Natural killer cell treated with Interleukin-12 subunit alpha and Interleukin-12 subunit beta and Interleukin-15 and Interleukin-18, amount 100 ng/mL, for 72 hours (primary cell): Measurements from ENCODE around the gene TRIM5. TPM values are rescaled to one million over a fixed set of nuclear protein-coding genes. Genes with fewer than 3 reads are reported as not detected.
"Not testable (repeated sequence)": the region's sequence is repeated elsewhere in the genome, so short reads cannot be mapped to it uniquely, and the experiment has no call there.

Experiments used
- ATAC-seq, 2 donors: fragments of 150-1000 bp; cut with Tn5 transposase in 1 of 2; sonication (Bioruptor Pico), chemical (Tn5 transposase) in 1 of 2; 2 replicates each; pipeline ENCODE4 v1.10.0; 2021
- DNase-seq: peaks from one replicate; pipeline ENCODE4 v3.0.0; 2022; ENCODE audit warnings: low spot score
- H3K27ac Mint-ChIP-seq, 2 donors: 1 replicate in 1 of 2; 2 replicates in 1 of 2; pipeline ENCODE4 v1.8.0; 2022; ENCODE audit warnings: mixed read lengths in 2 of 2, mild to moderate bottlenecking in 1 of 2, moderate library complexity in 1 of 2
- H3K27me3 Mint-ChIP-seq, 2 donors: 1 replicate in 1 of 2; 2 replicates in 1 of 2; pipeline ENCODE4 v1.8.0; 2022; ENCODE audit warnings: mixed read lengths in 2 of 2
- H3K36me3 Mint-ChIP-seq: one replicate; pipeline ENCODE4 v1.8.0; 2022; ENCODE audit warnings: mixed read lengths
- H3K4me1 Mint-ChIP-seq, 2 donors: 1 replicate in 1 of 2; 2 replicates in 1 of 2; pipeline ENCODE4 v1.8.0; 2022; ENCODE audit warnings: low read depth in 2 of 2, mixed read lengths in 2 of 2, mild to moderate bottlenecking in 1 of 2
- H3K4me3 Mint-ChIP-seq: one replicate; pipeline ENCODE4 v1.8.0; 2022; ENCODE audit warnings: mixed read lengths
- H3K9me3 Mint-ChIP-seq: 2 replicates; pipeline ENCODE4 v1.8.0; 2022; ENCODE audit warnings: mixed read lengths
- total RNA-seq, 2 donors: library from RNA; stranded (reverse); gene quantifications; one replicate each; pipeline ENCODE4 v1.2.3, GENCODE V29; 2022

TRIM5 gene, protein sequence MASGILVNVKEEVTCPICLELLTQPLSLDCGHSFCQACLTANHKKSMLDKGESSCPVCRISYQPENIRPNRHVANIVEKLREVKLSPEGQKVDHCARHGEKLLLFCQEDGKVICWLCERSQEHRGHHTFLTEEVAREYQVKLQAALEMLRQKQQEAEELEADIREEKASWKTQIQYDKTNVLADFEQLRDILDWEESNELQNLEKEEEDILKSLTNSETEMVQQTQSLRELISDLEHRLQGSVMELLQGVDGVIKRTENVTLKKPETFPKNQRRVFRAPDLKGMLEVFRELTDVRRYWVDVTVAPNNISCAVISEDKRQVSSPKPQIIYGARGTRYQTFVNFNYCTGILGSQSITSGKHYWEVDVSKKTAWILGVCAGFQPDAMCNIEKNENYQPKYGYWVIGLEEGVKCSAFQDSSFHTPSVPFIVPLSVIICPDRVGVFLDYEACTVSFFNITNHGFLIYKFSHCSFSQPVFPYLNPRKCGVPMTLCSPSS
- 10 to 100 TPM; 12.4 to 16.4 TPM for total RNA-seq

DNA sequence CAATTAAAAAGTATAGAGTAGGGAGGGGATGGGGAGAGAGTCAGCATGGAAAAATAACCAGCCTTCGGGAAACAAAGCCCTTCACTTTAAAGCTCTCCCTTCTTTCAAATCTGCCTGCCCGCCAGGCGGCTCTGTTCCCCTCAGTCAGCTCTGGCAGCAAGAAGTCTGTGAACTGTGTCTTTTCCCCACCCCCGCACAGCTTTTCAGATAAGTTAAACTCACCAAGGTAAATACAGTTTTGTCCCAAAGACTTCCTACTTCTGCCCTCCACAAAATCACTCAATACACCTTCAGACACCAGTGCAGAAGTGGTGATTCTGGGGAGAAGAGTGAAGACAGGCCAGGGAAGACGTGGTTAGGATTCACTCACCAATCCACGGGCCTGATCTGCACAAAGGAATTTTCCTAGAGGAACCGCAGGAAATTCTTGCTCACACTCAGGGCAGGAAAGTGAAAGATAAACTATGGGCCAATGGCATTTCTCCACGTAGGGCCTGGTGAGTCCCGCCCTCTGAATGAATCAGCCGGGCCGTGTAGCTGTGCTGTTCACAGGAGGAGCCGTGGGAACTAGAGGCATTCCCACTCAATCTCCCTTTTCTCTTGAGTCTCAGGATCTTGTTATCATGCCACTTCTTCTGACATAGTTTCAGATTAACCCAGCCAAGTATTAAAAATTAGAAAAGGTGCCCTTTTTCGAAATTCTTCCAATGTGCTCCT, at the start of gene TRIM5:
TRIM5 (minus strand) TSS at position 429 of the 717 bp plus-strand sequence. CDS start 4,897 bp downstream, outside the sequence.
- peak within 1 kb of the TSS; percentile 93 for H3K4me3 Mint-ChIP-seq
- H3K36me3 Mint-ChIP-seq, result no peaks in the 10 kb centered on the region
- ATAC-seq (peak; percentile 90 to 96), DNase-seq (peak; percentile 87)
- H3K27ac Mint-ChIP-seq, result peak within 1 kb of the TSS; percentile 92 to 100
- no peaks in the 10 kb centered on the region for H3K27me3 Mint-ChIP-seq
- H3K9me3 Mint-ChIP-seq, result no peaks in the 10 kb centered on the region
- H3K4me1 Mint-ChIP-seq, result peaks cover 35 to 42% of the 10 kb centered on the region in 2 donors

DNA sequence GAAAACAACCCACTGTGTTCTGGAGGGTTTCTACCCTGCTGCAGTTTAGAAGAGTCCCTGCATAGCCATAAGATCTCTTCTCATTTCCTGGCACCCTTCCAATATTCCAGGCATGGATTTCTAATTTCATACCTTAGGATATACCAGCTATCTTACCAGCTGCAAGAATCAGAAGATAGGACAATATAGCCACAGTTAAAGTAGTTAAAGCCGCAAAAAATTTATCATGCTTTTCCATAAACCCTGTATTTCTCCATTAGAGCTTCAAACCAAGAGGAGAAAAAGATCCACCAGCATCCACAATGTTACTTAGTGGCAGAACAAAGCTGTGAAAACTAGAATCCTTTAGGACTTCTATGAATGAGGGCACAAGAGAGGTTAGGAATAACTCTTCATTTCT, 42.8 kb upstream of the TRIM5 start:
- no peaks in the 10 kb centered on the region for H3K4me1 Mint-ChIP-seq
- no peak overlapping the region for H3K27ac Mint-ChIP-seq
- no peaks in the 10 kb centered on the region for H3K36me3 Mint-ChIP-seq
- no peak for DNase-seq
- H3K9me3 Mint-ChIP-seq, result no peaks in the 10 kb centered on the region
- no peak overlapping the region for H3K4me3 Mint-ChIP-seq
- H3K27me3 Mint-ChIP-seq, result peaks cover 3 to 9% of the 10 kb centered on the region in 2 donors
- ATAC-seq, result no peak

DNA sequence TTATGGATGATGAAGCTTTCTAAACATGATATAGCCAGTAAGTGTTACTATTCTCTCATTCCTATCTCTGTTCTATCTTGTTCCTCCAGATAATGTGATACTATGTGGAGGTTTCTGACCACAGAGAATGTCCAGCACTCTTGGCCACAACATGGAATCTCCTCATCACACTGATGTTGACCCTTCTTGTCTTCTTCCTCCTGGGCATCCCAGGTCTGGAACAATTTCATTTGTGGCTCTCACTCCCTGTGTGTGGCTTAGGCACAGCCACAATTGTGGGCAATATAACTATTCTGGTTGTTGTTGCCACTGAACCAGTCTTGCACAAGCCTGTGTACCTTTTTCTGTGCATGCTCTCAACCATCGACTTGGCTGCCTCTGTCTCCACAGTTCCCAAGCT, 41.5 kb upstream of the TRIM5 start:
- no peaks in the 10 kb centered on the region for H3K9me3 Mint-ChIP-seq

DNA sequence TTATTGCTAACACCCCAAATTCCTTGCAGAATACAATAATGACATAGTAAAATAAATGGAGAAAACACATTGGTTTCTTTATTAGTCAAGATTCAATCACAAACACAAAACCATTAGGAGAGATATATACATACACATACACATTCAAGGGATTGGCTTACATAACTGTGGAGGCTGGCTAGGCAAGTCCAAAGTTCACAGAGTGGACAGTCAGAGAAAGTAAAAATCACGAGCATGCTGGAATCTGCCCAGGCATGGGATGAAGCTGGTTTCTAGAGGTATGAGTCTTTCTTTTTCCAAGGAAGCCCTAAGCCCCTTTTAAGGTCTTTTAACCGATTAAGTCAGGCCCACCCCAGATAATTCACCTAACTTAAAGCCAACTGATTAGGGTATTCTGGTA, 37.7 kb upstream of the TRIM5 start:
- Mint-ChIP-seq H3K9me3 (peaks cover 10% of the 10 kb centered on the region), H3K27me3 (peaks cover 0 to 5% of the 10 kb centered on the region in 2 donors), H3K4me3 (no peak overlapping the region), H3K4me1 (peaks cover 8 to 10% of the 10 kb centered on the region in 2 donors), H3K27ac (no peak overlapping the region), H3K36me3 (peaks cover 11% of the 10 kb centered on the region)
- ATAC-seq (no peak), DNase-seq (no peak)

More for the DNA sequence above, 41.5 kb upstream of the TRIM5 start:
- H3K27ac Mint-ChIP-seq, result no peak overlapping the region
- no peak for ATAC-seq
- H3K36me3 Mint-ChIP-seq, result no peaks in the 10 kb centered on the region
- H3K4me3 Mint-ChIP-seq, result no peak overlapping the region
- peaks cover 3 to 9% of the 10 kb centered on the region in 2 donors for H3K27me3 Mint-ChIP-seq
- DNase-seq, result no peak
- H3K4me1 Mint-ChIP-seq, result no peaks in the 10 kb centered on the region

DNA sequence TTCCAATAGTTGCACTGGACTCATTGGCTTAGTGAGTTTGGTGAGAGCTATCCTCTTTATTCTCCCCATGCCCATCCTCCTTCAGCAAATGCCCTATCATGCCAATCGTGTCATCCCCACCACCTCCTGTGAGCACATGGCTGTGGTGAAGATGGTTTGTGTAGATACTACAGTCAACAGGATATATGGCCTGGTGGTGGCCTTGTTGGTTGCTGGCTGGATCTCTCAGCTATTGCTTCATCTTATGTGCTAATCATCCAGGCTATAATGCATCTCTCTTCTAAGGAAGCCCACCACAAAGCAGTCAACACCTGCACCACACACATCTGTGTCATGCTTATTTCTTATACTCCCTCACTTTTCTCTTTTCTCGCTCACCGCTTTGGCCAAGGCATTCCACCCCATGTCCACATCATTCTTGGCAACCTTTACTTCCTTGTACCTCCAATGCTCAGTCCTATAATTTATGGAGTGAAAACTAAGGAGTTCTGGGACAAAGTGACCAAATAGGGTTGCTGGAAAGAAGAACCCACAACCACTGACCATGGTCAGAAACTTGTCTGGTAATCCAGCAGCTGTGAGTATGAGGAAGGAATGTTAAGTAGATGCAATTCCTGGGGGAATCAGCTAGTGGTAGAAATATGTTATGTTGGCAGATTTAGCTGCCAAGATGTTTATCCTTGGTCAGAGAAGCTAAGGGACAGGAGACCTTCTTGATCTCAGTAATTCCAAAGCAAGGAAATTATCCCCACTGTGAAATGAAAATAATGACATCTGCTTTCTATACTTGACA, 35.0 kb upstream of the TRIM5 start:
- no peak overlapping the region for H3K4me3 Mint-ChIP-seq
- H3K27ac Mint-ChIP-seq, result no peak overlapping the region
- H3K27me3 Mint-ChIP-seq, result no peaks in the 10 kb centered on the region
- no peak for DNase-seq
- peaks cover 8 to 10% of the 10 kb centered on the region in 2 donors for H3K4me1 Mint-ChIP-seq
- peaks cover 11% of the 10 kb centered on the region for H3K36me3 Mint-ChIP-seq
- ATAC-seq, result peak; percentile 73 to 77
- peaks cover 10% of the 10 kb centered on the region for H3K9me3 Mint-ChIP-seq

DNA sequence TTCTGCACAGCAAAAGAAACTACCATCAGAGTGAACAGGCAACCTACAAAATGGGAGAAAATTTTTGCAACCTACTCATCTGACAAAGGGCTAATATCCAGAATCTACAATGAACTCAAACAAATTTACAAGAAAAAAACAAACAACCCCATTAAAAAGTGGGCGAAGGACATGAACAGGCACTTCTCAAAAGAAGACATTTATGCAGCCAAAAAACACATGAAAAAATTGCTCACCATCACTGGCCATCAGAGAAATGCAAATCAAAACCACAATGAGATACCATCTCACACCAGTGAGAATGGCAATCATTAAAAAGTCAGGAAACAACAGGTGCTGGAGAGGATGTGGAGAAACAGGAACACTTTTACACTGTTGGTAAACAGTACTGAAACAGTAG, 31.6 kb upstream of the TRIM5 start:
- not testable (repeated sequence) for H3K27me3 Mint-ChIP-seq, H3K4me3 Mint-ChIP-seq, DNase-seq, H3K9me3 Mint-ChIP-seq, H3K27ac Mint-ChIP-seq, ATAC-seq
- peaks cover 11% of the 10 kb centered on the region for H3K36me3 Mint-ChIP-seq
- H3K4me1 Mint-ChIP-seq, result peaks cover 8 to 14% of the 10 kb centered on the region in 2 donors

DNA sequence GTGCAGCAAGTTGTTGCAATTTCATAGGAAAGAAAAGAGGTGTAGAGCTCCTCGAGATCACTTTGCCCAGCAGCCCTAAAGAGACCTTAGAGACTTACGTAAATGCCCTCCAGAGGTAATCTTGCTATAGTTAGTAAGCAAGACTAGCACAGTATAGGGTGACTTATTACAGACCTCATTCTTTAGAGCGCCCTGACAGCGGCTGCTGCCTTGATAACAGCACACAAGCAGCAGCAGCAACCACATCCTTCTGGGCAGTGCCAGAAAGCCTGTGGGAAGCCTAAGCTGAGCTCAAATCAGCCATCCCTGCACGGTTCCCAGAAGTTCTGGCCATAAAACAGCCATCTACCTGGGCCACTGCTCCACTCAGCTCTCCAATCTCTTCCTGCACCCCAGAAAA, 28.8 kb upstream of the TRIM5 start:
- no peak for ATAC-seq
- H3K4me1 Mint-ChIP-seq, result peaks cover 3 to 4% of the 10 kb centered on the region in 2 donors
- H3K27ac Mint-ChIP-seq, result peak overlapping the region in 1 of 2 donors; percentile 0
- H3K4me3 Mint-ChIP-seq, result no peak overlapping the region
- no peak for DNase-seq
- H3K27me3 Mint-ChIP-seq, result no peaks in the 10 kb centered on the region
- H3K36me3 Mint-ChIP-seq, result peaks cover 16% of the 10 kb centered on the region
- H3K9me3 Mint-ChIP-seq, result no peaks in the 10 kb centered on the region

DNA sequence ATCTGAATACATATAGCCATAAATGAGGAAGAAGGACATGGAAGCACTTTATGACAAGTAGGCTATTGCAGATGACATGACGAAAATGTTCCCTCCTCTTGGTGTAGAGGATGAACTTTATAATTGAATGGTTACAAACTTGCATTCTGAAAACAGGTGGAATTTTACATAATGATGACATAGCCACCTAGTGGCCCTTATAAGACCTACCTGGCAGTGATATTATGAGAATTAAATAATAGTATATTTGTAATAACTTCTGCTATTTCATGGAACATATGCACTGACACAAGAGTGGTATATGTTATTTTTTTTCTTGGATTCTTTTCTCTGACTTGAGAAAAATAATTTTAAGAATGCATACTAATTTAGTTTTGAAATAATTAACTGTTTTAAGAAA, 27.6 kb upstream of the TRIM5 start:
- DNase-seq (no peak), ATAC-seq (no peak)
- peak overlapping the region in 1 of 2 donors; percentile 58 for H3K27ac Mint-ChIP-seq
- peaks cover 3 to 9% of the 10 kb centered on the region in 2 donors for H3K4me1 Mint-ChIP-seq
- no peaks in the 10 kb centered on the region for H3K27me3 Mint-ChIP-seq
- no peak overlapping the region for H3K4me3 Mint-ChIP-seq
- no peaks in the 10 kb centered on the region for H3K9me3 Mint-ChIP-seq
- H3K36me3 Mint-ChIP-seq, result peaks cover 18% of the 10 kb centered on the region

DNA sequence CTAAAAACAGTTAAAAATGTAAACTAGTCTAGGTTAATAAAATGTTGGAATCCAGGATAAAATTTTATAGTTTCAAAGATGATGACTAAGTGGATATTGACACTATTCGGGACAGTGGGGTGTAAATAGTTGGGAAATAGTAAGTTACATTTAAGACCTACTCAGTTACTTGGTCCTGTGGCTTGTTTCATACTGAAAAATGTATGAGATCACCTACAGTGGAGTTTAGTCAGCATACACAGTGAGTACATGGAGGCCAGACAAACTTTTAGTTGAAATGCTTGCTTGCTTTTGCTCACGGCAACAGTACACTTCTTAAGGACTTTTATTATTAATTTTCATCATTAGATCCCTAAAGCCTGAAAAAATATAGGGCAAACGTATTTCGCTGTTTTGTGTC, 20.8 kb upstream of the TRIM5 start:
- DNase-seq (no peak), ATAC-seq (peak in 1 of 2 donors; percentile 74)
- Mint-ChIP-seq H3K36me3 (peaks cover 29% of the 10 kb centered on the region), H3K9me3 (no peaks in the 10 kb centered on the region), H3K4me3 (no peak overlapping the region), H3K27ac (peak overlapping the region in 1 of 2 donors; percentile 18), H3K4me1 (peaks cover 35 to 42% of the 10 kb centered on the region in 2 donors), H3K27me3 (no peaks in the 10 kb centered on the region)

DNA sequence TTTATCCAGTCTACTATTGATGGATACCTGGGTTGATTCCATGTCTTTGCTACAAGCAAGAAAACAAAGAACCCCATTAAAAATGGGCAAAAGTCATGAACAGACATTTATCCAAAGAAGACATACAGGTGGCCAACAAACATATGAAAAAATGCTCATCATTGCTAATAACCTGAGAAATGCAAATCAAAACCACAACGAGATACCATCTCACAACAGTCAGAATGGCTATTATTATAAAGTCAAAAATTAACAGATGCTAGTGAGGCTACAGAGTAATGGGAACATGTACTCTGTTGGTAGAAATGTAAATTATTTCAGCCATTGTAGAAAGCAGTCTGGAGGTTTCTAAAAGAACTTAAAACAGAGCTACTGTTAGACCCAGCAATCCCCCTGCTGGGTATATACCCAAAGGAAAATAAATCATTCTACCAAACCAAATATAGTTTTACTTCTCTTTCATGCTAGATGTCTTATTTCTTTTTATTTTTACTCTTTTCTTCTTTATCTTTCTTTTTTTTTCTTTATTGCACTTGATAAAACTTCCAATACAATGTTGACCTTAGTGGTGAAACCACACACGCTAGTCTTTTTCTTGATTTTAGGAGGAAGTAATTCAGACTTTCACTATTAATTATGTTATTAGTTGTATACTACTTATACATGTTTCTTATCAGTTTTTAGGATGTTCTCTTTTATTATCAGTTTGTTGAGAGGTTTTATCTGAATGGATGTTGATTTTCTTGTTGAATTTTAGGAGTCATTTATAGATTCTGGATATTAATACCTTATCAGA, 19.1 kb upstream of the TRIM5 start:
- Mint-ChIP-seq H3K36me3 (peaks cover 17% of the 10 kb centered on the region), H3K4me1 (peaks cover 34 to 44% of the 10 kb centered on the region in 2 donors), H3K9me3 (no peaks in the 10 kb centered on the region), H3K27me3 (no peaks in the 10 kb centered on the region), H3K4me3 (no peak overlapping the region), H3K27ac (peak overlapping the region; percentile 18 to 76)
- no peak for ATAC-seq
- DNase-seq, result no peak

DNA sequence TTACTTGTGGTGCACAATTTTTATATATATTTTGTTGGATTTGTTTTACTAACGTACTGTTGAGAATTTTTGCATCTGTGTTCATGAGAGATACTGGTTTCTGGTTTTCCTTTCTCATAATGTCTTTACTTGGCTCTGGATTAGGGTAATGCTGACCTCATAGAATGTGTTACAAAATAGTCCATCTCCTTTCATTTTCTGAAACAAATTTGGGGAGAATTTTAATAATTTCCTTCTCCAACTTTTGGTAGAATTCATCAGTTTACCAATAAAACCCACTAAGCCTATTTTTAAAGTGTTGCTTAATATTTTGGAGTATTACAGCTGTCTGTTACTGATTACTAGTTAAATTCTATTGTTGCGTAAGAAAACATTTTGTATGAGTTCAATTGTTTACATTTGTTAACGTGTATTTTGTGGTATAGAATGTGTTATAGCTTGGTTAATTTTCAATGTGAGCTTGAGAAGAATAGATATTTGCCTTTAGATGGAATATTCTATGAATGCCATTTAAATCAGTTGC, 16.2 kb upstream of the TRIM5 start:
- DNase-seq (no peak), ATAC-seq (no peak)
- Mint-ChIP-seq H3K9me3 (no peaks in the 10 kb centered on the region), H3K27me3 (no peaks in the 10 kb centered on the region), H3K27ac (peak overlapping the region; percentile 10 to 79), H3K36me3 (peaks cover 12% of the 10 kb centered on the region), H3K4me3 (peak overlapping the region; percentile 39), H3K4me1 (peaks cover 44 to 46% of the 10 kb centered on the region in 2 donors)

DNA sequence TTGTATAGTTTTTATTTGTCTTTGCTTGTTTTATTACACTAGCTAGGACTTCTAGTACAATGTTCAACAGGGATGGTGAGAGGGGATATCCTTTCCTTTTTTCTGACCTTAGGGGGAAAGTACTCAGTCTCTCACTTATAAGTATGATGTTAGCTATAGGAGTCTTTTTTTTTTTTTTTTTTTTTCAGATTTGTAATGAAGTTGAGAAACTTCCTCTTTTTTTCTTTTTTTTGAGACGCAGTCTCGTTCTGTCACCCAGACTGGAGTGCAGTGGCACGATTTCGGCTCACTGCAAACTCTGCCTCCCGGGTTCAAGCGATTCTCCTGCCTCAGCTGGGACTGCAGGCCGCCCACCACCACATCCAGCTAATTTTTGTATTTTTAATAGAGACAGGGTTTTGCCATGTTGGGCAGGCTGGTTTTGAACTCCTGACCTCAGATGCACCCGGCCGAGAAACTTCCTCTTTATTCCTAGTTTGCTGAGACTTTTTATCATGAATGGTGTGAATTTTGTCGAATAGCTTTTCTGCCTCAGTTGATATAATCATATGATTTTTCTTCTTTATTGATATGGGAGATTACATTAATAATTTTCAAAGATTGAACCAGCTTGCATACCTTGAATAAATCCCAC, 15.7 kb upstream of the TRIM5 start:
- no peaks in the 10 kb centered on the region for H3K9me3 Mint-ChIP-seq
- H3K27ac Mint-ChIP-seq, result peak overlapping the region; percentile 10 to 79
- no peak for DNase-seq
- H3K4me3 Mint-ChIP-seq, result peak overlapping the region; percentile 39
- no peak for ATAC-seq
- H3K36me3 Mint-ChIP-seq, result peaks cover 12% of the 10 kb centered on the region
- H3K27me3 Mint-ChIP-seq, result no peaks in the 10 kb centered on the region
- H3K4me1 Mint-ChIP-seq, result peaks cover 46 to 47% of the 10 kb centered on the region in 2 donors
